GM23338 (cell line): ENCODE data around the gene NPL. TPM values are rescaled to one million over a fixed set of nuclear protein-coding genes. Genes with fewer than 3 reads are reported as not detected.

Experiments used
- CREB1 ChIP-seq: fragments of 250-450 bp; sonication (Bioruptor Pico); IDR thresholded peaks from 2 replicates; pipeline ENCODE4 v1.5.0; 2020; ENCODE audit warnings: low read depth, mild to moderate bottlenecking, moderate library complexity
- POLR2AphosphoS5 ChIP-seq: IDR thresholded peaks from 2 replicates; pipeline ENCODE4 v1.6.1; 2016; ENCODE audit warnings: antibody characterized with exemption, low read depth
- STAT1 ChIP-seq: IDR thresholded peaks from one replicate; pipeline ENCODE4 v1.6.1; 2016; ENCODE audit warnings: antibody characterized with exemption; ENCODE audit not compliant: unreplicated experiment
- ZNF114 ChIP-seq: fragments of 250-450 bp; sonication (Bioruptor Pico); IDR thresholded peaks from 2 replicates; pipeline ENCODE4 v1.5.0; 2020; ENCODE audit warnings: mild to moderate bottlenecking, moderate library complexity
- polyA plus RNA-seq: library from polyadenylated mRNA; unstranded; fragments of >200 nt; fragmentation: Nextera tagmentation; extraction: Ambion mirVana; gene quantifications from 2 replicates; pipeline ENCODE4 v1.2.1, GENCODE V29; 2016
- total RNA-seq: library from RNA; depleted of rRNA; stranded (reverse); fragments of >200 nt; shearing (Covaris generic); gene quantifications from 2 replicates; pipeline ENCODE4 v1.2.3, GENCODE V29; 2014
- TF ChIP-seq, protein P1 (sequence below): fragments of 250-450 bp; sonication (Bioruptor Pico); IDR thresholded peaks from 2 replicates; pipeline ENCODE4 v1.5.0; 2020; ENCODE audit warnings: mild to moderate bottlenecking, moderate library complexity
- TF ChIP-seq, protein P2 (sequence below): IDR thresholded peaks from 2 replicates; pipeline ENCODE4 v1.6.1; 2016; ENCODE audit warnings: antibody characterized with exemption
- TF ChIP-seq, protein P3 (sequence below): IDR thresholded peaks from one replicate; pipeline ENCODE4 v1.6.1; 2018; ENCODE audit warnings: antibody characterized with exemption; ENCODE audit not compliant: unreplicated experiment
- TF ChIP-seq, protein P4 (sequence below), 2 experiments: fragments of 200-600 bp in 1 of 2; sonication (generic) in 1 of 2; conservative IDR thresholded peaks; 2 replicates each; pipeline versions ENCODE4 v1.5.1 to v1.6.1; 2016 to 2017; ENCODE audit warnings: antibody characterized with exemption in 2 of 2, low read depth in 2 of 2, mild to moderate bottlenecking in 2 of 2, moderate library complexity in 1 of 2

Gene NPL
- total and polyA plus RNA-seq, 2 experiments from 2014 or later, result 2.4 to 2.8 TPM

DNA sequence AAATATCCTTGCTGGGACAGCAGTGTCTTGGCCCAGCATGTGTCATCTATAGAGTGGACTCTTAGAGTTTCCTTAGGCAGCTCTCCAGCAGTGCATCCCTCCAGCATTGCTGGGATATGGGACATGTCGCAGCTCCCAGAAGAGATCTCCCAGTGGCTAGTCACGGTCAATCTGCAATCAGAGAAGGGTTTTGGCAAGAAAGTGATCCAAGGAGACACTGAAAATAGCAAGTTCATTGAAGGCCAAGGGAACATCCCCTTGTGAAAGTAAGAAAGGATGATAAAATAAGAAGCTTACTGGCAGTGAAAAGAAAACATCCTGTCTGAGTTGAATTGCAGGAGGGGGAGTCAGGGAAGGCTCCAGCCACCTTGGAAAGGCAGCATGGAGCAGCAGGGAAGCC, 19.3 kb upstream of the NPL start (continued):
- TF ChIP-seq, protein P1, sequence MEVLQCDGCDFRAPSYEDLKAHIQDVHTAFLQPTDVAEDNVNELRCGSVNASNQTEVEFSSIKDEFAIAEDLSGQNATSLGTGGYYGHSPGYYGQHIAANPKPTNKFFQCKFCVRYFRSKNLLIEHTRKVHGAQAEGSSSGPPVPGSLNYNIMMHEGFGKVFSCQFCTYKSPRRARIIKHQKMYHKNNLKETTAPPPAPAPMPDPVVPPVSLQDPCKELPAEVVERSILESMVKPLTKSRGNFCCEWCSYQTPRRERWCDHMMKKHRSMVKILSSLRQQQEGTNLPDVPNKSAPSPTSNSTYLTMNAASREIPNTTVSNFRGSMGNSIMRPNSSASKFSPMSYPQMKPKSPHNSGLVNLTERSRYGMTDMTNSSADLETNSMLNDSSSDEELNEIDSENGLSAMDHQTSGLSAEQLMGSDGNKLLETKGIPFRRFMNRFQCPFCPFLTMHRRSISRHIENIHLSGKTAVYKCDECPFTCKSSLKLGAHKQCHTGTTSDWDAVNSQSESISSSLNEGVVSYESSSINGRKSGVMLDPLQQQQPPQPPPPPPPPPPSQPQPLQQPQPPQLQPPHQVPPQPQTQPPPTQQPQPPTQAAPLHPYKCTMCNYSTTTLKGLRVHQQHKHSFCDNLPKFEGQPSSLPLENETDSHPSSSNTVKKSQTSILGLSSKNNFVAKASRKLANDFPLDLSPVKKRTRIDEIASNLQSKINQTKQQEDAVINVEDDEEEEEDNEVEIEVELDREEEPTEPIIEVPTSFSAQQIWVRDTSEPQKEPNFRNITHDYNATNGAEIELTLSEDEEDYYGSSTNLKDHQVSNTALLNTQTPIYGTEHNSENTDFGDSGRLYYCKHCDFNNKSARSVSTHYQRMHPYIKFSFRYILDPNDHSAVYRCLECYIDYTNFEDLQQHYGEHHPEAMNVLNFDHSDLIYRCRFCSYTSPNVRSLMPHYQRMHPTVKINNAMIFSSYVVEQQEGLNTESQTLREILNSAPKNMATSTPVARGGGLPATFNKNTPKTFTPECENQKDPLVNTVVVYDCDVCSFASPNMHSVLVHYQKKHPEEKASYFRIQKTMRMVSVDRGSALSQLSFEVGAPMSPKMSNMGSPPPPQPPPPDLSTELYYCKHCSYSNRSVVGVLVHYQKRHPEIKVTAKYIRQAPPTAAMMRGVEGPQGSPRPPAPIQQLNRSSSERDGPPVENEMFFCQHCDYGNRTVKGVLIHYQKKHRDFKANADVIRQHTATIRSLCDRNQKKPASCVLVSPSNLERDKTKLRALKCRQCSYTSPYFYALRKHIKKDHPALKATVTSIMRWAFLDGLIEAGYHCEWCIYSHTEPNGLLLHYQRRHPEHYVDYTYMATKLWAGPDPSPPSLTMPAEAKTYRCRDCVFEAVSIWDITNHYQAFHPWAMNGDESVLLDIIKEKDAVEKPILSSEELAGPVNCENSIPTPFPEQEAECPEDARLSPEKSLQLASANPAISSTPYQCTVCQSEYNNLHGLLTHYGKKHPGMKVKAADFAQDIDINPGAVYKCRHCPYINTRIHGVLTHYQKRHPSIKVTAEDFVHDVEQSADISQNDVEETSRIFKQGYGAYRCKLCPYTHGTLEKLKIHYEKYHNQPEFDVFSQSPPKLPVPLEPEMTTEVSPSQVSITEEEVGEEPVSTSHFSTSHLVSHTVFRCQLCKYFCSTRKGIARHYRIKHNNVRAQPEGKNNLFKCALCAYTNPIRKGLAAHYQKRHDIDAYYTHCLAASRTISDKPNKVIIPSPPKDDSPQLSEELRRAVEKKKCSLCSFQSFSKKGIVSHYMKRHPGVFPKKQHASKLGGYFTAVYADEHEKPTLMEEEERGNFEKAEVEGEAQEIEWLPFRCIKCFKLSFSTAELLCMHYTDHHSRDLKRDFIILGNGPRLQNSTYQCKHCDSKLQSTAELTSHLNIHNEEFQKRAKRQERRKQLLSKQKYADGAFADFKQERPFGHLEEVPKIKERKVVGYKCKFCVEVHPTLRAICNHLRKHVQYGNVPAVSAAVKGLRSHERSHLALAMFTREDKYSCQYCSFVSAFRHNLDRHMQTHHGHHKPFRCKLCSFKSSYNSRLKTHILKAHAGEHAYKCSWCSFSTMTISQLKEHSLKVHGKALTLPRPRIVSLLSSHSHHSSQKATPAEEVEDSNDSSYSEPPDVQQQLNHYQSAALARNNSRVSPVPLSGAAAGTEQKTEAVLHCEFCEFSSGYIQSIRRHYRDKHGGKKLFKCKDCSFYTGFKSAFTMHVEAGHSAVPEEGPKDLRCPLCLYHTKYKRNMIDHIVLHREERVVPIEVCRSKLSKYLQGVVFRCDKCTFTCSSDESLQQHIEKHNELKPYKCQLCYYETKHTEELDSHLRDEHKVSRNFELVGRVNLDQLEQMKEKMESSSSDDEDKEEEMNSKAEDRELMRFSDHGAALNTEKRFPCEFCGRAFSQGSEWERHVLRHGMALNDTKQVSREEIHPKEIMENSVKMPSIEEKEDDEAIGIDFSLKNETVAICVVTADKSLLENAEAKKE, result no peak
- TF ChIP-seq ZNF114 (CRISPR knock-in tag) (no peak), CREB1 (CRISPR knock-in tag) (no peak), POLR2AphosphoS5 (no peak), STAT1 (no peak)
- TF ChIP-seq, protein P2, sequence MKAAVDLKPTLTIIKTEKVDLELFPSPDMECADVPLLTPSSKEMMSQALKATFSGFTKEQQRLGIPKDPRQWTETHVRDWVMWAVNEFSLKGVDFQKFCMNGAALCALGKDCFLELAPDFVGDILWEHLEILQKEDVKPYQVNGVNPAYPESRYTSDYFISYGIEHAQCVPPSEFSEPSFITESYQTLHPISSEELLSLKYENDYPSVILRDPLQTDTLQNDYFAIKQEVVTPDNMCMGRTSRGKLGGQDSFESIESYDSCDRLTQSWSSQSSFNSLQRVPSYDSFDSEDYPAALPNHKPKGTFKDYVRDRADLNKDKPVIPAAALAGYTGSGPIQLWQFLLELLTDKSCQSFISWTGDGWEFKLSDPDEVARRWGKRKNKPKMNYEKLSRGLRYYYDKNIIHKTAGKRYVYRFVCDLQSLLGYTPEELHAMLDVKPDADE, result no peak
- TF ChIP-seq, protein P3, sequence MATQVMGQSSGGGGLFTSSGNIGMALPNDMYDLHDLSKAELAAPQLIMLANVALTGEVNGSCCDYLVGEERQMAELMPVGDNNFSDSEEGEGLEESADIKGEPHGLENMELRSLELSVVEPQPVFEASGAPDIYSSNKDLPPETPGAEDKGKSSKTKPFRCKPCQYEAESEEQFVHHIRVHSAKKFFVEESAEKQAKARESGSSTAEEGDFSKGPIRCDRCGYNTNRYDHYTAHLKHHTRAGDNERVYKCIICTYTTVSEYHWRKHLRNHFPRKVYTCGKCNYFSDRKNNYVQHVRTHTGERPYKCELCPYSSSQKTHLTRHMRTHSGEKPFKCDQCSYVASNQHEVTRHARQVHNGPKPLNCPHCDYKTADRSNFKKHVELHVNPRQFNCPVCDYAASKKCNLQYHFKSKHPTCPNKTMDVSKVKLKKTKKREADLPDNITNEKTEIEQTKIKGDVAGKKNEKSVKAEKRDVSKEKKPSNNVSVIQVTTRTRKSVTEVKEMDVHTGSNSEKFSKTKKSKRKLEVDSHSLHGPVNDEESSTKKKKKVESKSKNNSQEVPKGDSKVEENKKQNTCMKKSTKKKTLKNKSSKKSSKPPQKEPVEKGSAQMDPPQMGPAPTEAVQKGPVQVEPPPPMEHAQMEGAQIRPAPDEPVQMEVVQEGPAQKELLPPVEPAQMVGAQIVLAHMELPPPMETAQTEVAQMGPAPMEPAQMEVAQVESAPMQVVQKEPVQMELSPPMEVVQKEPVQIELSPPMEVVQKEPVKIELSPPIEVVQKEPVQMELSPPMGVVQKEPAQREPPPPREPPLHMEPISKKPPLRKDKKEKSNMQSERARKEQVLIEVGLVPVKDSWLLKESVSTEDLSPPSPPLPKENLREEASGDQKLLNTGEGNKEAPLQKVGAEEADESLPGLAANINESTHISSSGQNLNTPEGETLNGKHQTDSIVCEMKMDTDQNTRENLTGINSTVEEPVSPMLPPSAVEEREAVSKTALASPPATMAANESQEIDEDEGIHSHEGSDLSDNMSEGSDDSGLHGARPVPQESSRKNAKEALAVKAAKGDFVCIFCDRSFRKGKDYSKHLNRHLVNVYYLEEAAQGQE, result no peak
- TF ChIP-seq, protein P4, sequence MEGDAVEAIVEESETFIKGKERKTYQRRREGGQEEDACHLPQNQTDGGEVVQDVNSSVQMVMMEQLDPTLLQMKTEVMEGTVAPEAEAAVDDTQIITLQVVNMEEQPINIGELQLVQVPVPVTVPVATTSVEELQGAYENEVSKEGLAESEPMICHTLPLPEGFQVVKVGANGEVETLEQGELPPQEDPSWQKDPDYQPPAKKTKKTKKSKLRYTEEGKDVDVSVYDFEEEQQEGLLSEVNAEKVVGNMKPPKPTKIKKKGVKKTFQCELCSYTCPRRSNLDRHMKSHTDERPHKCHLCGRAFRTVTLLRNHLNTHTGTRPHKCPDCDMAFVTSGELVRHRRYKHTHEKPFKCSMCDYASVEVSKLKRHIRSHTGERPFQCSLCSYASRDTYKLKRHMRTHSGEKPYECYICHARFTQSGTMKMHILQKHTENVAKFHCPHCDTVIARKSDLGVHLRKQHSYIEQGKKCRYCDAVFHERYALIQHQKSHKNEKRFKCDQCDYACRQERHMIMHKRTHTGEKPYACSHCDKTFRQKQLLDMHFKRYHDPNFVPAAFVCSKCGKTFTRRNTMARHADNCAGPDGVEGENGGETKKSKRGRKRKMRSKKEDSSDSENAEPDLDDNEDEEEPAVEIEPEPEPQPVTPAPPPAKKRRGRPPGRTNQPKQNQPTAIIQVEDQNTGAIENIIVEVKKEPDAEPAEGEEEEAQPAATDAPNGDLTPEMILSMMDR (conservative IDR thresholded peaks at IDR 0.05; ENCODE audit: low read depth in 2 of 2), result no peak
